ENCODE measurements around the gene TSPEAR. TPM values are rescaled to one million over a fixed set of nuclear protein-coding genes. Genes with fewer than 3 reads are reported as not detected.
"Not testable (repeated sequence)": the region's sequence is repeated elsewhere in the genome, so short reads cannot be mapped to it uniquely, and the experiment has no call there.

Gene TSPEAR
- total RNA-seq, 2 experiments from 2014 or later = not detected

GRCh38 chr21:44603911-44604310 is 107.5 kb downstream of the TSPEAR start:
- Mint-ChIP-seq H3K36me3 (ENCODE audit: low read depth) (no peaks in the 10 kb centered on the region), H3K27ac (no peak overlapping the region), H3K4me1 (ENCODE audit: low read depth) (no peaks in the 10 kb centered on the region), H3K4me3 (no peak overlapping the region), H3K9me3 (peaks cover 4% of the 10 kb centered on the region), H3K27me3 (peaks cover 3% of the 10 kb centered on the region)
- intact Hi-C loops (cut with micrococcal nuclease) = no loop called here
- POLR2A ChIA-PET = no interaction called here
- CTCF ChIA-PET = no interaction called here
- ATAC-seq (no peak), DNase-seq (no peak)
- TF ChIP-seq CTCF (IDR thresholded peaks at IDR 0.05) = no peak

- intact Hi-C loops (cut with micrococcal nuclease) = no loop called here
- H3K27ac Mint-ChIP-seq = no peak overlapping the region
- H3K9me3 Mint-ChIP-seq = peaks cover 8% of the 10 kb centered on the region
- CTCF ChIA-PET = no interaction called here
- TF ChIP-seq CTCF (IDR thresholded peaks at IDR 0.05) = no peak
- no peak overlapping the region for H3K4me3 Mint-ChIP-seq
- peaks cover 3% of the 10 kb centered on the region for H3K27me3 Mint-ChIP-seq
- H3K36me3 Mint-ChIP-seq (ENCODE audit: low read depth) = no peaks in the 10 kb centered on the region
- POLR2A ChIA-PET = no interaction called here
- ATAC-seq (no peak), DNase-seq (no peak)
- H3K4me1 Mint-ChIP-seq (ENCODE audit: low read depth) = no peaks in the 10 kb centered on the region
Observed at GRCh38 chr21:44603109-44603875, 108.1 kb downstream of the TSPEAR start.

GRCh38 chr21:44602463-44602850 is 108.9 kb downstream of the TSPEAR start:
- Mint-ChIP-seq H3K4me3 (no peak overlapping the region), H3K36me3 (ENCODE audit: low read depth) (no peaks in the 10 kb centered on the region), H3K27ac (no peak overlapping the region), H3K27me3 (peaks cover 3% of the 10 kb centered on the region), H3K9me3 (peaks cover 8% of the 10 kb centered on the region), H3K4me1 (ENCODE audit: low read depth) (no peaks in the 10 kb centered on the region)
- POLR2A ChIA-PET = no interaction called here
- intact Hi-C loops (cut with micrococcal nuclease) = no loop called here
- TF ChIP-seq CTCF (IDR thresholded peaks at IDR 0.05) = no peak
- CTCF ChIA-PET = no interaction called here
- DNase-seq (no peak), ATAC-seq (no peak)

- no peak for TF ChIP-seq CTCF (IDR thresholded peaks at IDR 0.05)
- Mint-ChIP-seq H3K27me3 (peaks cover 3% of the 10 kb centered on the region), H3K4me3 (no peak overlapping the region), H3K27ac (no peak overlapping the region), H3K36me3 (ENCODE audit: low read depth) (no peaks in the 10 kb centered on the region), H3K4me1 (ENCODE audit: low read depth) (no peaks in the 10 kb centered on the region), H3K9me3 (peaks cover 8% of the 10 kb centered on the region)
- CTCF ChIA-PET = no interaction called here
- intact Hi-C loops (cut with micrococcal nuclease) = no loop called here
- no peak for ATAC-seq
- POLR2A ChIA-PET = no interaction called here
- no peak for DNase-seq
Observed at GRCh38 chr21:44601596-44602462, 109.5 kb downstream of the TSPEAR start.

GRCh38 chr21:44601091-44601490 is 110.3 kb downstream of the TSPEAR start:
- H3K36me3 Mint-ChIP-seq (ENCODE audit: low read depth); H3K9me3 Mint-ChIP-seq; ATAC-seq; DNase-seq; H3K27ac Mint-ChIP-seq; H3K27me3 Mint-ChIP-seq; CTCF ChIA-PET; intact Hi-C loops (cut with micrococcal nuclease); H3K4me3 Mint-ChIP-seq; POLR2A ChIA-PET; H3K4me1 Mint-ChIP-seq (ENCODE audit: low read depth): not testable (repeated sequence)

GRCh38 chr21:44600118-44600978 is 111.0 kb downstream of the TSPEAR start, which contains the start of gene KRTAP10-7:
Gene KRTAP10-7, plus strand, starts transcription at chr21:44600597. Its CDS starts 25 bp downstream, at chr21:44600622.
- POLR2A ChIA-PET, H3K4me3 Mint-ChIP-seq: not testable (repeated sequence)

More at GRCh38 chr21:44600118-44600978, 111.0 kb downstream of the TSPEAR start, which contains the start of gene KRTAP10-7:
- H3K9me3 Mint-ChIP-seq; DNase-seq; H3K36me3 Mint-ChIP-seq (ENCODE audit: low read depth); intact Hi-C loops (cut with micrococcal nuclease); H3K4me1 Mint-ChIP-seq (ENCODE audit: low read depth); CTCF ChIA-PET; ATAC-seq; H3K27me3 Mint-ChIP-seq; H3K27ac Mint-ChIP-seq: not testable (repeated sequence)
